GM19468 (cell line): ENCODE data around the gene HES1.
"Not testable (repeated sequence)": the region's sequence is repeated elsewhere in the genome, so short reads cannot be mapped to it uniquely, and the experiment has no call there.

Experiments used
- ATAC-seq: cut with Tn5 transposase; IDR thresholded peaks from one replicate; pipeline ENCODE4 v1.9.1; 2021; ENCODE audit warnings: mild to moderate bottlenecking, moderate library complexity, moderate number of reproducible peaks; ENCODE audit not compliant: unreplicated experiment; ENCODE audit errors: extremely low read depth

HES1 gene

GRCh38 chr3:194139071-194139813 is 3.3 kb downstream of the HES1 start:
- ATAC-seq, result no peak

DNA sequence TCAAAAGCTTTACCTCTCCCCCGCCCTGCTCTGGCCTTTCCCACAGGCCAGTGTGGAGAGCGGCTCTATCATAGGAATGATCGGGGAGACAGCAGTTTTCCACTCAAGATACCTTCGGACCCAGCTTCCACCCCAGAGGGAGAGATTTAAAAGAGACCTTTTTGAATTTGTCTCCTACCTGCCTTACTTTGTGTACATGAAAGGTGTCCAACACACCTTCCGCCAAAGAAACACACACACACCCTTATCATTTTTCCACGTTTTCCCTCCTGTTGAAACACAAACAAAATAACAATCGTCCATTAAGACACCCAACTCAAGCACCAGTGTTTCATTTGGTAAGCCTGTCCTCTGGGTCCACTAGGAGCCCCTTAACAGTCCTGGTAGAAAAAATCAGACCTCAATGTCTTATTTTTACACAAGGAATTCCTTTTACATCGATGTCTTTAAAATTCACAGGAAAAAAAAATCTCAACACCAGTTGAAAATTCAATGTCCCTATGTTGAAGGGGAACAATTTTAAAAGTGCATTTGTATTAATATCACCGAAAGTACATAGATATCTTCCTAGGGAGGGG is 4.0 kb downstream of the HES1 start:
- ATAC-seq, result no peak

DNA sequence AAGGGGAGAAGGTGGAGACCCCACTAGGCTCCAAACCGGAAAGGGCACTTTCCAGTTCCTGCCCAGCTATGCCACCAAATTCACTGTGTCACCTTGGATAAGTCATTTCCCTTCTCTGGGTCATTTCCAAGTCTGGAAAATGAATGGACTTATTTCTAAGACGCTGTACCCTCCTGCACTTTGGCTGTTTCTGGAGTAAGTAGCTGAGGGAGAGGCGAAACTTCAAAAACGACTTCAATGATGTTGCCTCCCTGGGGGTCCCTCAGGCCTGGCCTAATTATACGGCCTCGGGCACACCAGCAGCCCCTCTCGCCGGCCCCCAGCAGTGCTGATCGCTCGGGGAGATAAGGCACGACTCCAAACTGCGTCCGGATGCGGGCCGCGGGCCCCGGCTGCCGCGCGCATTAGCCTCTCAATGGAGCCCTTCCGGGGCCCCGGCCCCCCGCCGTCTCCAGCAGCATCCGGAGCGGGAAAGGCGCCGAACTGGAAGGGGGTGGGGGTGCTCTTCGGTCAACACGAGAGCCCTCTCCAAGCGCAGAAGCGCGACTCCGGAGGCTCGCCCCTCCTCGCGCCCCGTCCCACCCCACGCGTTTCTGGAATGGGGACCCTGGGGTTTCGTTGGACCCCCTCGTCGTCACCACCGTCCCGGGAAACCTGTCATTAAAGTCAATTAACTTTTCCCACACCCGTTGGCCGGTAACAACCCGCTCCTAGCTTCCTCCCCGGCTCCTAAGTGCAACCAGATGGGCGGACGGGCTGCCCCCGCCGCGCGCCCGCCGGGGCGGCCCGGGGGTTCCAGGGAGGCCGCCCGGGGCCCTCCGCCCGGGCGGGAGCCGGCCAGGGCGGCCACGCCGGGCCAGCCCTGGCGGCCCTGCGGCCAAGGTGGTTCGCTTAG is 4.8 kb downstream of the HES1 start:
- ATAC-seq, result no peak

DNA sequence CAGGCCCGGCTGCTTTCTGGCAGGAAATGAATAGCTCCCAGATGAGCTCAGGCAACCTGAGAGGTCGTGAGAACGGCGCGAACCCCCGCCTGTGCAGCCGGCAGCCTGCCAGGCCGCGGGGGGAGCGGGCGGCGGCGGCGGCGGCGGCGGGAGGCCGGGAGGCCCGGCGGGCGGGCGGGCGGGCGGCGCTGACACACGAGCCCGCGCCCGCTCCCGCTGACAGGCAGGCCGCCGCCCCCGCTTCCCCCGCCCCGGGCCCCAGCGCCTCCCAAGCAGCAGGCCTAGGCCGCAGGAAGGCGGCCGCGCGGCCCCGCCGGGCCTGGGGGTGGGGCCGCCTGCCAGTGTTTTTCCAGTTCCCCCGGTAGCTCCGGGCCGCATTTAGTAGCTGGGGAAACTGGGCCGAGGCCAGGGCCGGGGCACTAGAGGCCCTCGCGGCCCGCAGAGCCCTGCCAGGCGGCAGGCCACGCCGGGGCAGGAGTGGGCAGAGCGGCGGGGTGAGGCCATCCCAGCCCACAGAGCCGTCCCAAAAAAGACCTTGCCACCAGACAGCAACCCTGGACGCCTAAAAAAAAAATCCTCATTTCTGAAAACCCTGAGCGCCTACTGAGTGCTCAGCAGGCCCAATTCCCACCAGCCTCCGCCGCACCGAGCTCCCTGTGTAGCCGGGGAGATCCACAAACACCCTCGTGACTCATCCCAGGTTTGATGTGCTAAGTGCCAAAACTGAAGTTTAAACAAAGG is 5.6 kb downstream of the HES1 start:
- ATAC-seq, result peak; percentile 35

DNA sequence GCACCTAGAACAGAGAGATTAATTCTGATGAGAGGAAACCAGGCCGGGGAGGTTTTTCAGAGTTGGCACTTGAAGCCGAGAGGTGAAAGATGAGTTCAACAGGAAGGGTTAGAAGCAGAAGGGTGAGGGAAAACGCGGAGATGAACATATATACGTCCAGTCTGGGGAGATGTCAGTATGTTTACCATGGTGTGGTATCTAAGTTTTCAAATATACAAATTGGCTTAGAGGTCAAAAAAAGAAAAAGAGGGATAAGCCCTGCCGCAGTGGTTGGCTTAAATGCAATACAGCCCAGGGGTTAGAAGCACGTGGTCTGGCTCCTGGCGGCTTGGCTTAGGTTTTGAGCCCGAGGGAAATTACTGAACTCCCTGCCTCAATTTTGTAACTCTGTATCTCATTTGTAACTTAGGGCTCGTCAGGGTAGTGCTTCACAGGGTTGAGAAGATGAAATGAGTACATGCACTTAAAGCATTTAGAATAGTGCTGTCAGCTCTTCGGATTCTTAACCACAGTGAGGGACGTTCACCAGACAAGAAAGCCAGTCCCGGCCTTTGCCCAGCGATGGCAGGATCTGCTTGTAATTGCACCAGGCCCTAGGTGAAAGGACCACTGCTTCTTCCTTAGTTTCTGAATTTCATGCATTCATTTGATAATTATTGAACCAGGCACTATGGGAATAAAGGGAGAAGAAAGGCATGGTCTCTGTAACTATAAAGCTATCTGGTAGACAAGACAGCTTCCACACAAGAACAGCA is 6.4 kb downstream of the HES1 start:
- ATAC-seq, result no peak

DNA sequence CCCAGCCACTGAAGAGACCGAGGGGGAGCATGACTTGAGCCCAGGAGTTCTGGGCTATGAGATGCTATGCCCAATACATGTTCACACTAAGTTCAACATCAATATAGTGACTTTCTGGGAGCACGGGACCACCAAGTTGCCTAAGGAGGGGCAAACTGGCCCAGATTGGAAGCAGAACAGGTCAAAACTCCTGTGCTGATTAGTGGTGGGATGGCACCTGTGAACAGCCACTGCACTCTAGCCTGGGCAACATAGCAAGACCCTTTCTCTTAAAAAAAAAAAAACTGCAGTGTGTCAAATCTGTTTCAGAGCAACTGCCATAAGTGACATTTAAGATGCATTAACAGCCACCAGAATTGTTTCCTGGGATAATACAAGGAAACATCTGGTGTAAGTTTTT is 9.8 kb downstream of the HES1 start:
- no peak for ATAC-seq

DNA sequence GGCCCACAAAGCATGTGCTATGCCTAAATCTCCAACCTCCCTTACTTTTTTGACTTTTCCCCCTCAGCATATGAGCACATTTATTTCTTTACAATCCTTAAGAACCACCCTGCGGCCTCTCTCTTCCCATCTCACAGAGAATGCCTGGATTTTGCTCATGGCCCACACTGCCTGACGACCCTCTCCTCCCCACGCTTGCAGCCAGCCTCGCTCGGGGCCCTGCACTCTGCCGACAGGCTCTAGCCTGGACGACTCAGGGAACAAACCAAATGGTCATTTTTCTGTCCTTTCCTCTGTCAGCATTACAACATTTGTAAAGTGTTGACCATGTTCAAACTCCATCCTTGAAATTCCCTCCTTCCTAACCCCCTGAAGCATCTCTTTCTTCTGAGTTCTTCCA is 11.7 kb downstream of the HES1 start:
- no peak for ATAC-seq

DNA sequence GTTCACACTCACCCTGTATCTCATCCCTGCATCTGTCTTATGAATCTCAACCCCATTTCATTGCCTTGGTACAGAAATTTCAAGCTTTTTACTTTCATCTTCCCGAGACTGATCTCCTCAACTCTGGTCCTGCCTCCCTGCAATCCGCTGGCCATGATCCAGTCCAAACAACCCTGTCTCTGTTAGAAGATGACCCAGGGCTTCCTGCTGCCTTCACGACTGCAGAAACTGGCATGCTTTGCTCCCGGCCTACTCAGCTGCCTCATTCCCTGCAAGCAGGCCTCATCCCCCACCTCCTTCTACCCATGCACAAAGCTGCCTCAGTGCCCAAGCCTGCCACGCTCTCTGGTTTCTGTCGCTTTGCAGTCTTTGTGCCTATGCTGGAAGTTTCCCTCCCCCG is 12.4 kb downstream of the HES1 start:
- no peak for ATAC-seq

- ATAC-seq, result no peak
These were observed 14.4 kb downstream of the HES1 start for GRCh38 chr3:194150252-194150934.

GRCh38 chr3:194150935-194151302 is 15.0 kb downstream of the HES1 start:
- ATAC-seq, result not testable (repeated sequence)

- no peak for ATAC-seq
These were observed 18.4 kb downstream of the HES1 start for GRCh38 chr3:194154346-194154745.

DNA sequence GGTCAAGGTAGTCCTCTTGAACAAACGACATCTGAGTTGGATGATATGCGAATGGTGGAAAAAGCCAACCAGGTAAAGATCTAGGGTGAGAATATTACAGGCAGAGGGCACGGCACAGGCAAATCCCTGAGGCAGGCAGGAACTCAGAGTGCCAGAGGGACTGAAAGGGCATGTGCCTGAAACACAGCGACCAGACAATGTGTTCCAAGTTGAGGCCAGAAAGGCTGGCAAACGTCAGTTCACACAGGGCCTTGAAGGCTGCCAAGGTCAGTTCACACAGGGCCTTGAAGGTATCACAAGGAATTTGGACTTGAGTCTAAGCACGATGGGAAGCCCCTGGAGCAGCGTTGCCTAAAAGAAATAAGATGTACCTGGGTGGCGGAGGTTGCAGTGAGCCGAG is 20.1 kb downstream of the HES1 start:
- ATAC-seq, result no peak

GRCh38 chr3:194158942-194159439 is 23.0 kb downstream of the HES1 start:
- ATAC-seq, result no peak

DNA sequence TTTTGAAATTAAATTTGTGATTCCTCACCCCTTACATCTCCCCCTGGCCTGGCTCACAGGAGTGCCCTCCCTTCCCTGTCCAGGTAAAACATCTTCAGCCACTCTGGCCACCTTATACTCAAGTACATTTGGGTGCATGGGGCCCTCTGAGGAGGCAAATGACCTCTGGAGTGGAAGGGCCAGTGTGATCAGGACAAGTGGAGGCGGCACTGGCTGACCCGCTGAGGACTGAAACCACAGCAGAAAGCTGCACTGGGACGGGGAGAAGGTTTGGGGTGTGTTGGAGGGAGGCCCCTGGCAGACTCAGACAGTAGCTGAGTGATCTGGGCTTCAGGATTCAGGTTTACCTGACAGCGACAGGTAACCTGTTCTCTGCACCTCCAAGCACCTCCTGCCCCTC is 24.2 kb downstream of the HES1 start:
- no peak for ATAC-seq

GRCh38 chr3:194161131-194162045 is 25.4 kb downstream of the HES1 start:
- ATAC-seq, result no peak

DNA sequence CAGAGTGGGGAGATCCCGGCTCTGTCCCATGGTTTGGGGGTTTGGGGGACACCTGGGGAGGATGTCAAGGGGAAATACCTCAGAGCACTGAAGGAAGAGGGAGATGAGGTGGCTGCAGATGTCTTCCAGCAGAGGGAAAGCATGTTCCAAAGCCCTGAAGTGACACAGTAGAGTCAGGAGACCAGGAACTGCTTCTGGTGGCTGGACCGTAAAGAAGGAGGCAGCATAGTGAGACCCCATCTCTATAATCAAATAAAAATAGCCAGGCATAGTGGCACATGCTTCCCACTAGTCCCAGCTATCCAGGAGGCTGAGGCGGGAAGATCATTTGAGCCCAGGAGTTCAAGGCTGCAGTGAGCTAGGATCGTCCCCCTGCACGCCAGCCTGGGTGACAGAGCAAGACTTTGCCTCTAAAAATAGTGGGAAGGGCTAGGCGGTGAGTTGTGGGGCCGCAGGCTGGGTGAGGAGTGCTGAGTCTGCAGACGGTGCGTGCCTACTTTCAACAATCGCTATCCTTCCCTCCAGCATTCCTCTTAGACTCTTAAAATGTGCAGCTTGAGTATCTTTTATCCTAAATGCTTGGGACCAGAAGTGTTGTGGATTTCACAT is 26.2 kb downstream of the HES1 start:
- ATAC-seq, result no peak

DNA sequence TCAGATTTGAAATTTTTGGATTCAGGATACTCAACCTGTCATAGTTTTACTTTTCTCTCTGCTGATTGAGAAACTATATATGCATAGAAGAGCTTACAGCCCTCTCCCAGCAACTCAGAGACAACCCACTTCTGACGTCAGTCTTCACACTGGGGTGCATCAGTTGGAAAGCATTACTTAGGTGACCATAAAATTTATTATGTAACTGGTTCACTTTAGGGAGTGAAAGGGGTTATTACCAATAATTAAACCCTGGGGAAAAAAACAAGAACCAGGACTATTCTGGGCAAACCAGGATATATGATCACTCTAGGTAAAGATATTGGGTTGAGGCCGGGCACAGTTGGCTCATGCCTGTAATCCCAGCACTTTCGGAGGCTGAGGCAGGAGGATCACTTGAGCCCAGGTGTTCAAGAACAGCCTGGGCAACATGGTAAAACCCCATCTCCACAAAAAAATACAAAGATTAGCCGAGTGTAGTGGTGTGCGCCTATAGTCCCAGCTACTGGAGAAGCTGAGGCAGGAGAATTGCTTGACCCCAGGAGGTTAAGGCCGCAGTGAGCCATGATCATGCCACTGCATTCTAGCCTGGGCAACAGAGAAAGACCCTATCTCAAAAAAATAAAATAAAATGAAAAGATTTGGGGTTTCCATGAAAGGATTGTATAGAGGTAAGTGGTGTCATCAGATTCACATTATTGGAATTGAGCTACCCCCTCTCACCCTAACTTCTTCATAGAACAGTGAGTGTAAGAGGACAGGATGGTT is 27.1 kb downstream of the HES1 start:
- ATAC-seq, result no peak
